Stimulated activated CD4-positive, alpha-beta T cell treated with anti-CD3 and anti-CD28 coated beads, Interleukin-12 subunit alpha, Interleukin-12 subunit beta, amount 100 ng/mL, for 48 hours (primary cell): ENCODE results near the gene MINAR1.
"Not testable (repeated sequence)": the region's sequence is repeated elsewhere in the genome, so short reads cannot be mapped to it uniquely, and the experiment has no call there.

Experiments
- DNase-seq, 3 donors: peaks; one replicate each; pipeline ENCODE4 v3.0.0-alpha.2; 2020; ENCODE audit warnings: low read depth in 2 of 3, low spot score in 1 of 3

MINAR1 gene, protein sequence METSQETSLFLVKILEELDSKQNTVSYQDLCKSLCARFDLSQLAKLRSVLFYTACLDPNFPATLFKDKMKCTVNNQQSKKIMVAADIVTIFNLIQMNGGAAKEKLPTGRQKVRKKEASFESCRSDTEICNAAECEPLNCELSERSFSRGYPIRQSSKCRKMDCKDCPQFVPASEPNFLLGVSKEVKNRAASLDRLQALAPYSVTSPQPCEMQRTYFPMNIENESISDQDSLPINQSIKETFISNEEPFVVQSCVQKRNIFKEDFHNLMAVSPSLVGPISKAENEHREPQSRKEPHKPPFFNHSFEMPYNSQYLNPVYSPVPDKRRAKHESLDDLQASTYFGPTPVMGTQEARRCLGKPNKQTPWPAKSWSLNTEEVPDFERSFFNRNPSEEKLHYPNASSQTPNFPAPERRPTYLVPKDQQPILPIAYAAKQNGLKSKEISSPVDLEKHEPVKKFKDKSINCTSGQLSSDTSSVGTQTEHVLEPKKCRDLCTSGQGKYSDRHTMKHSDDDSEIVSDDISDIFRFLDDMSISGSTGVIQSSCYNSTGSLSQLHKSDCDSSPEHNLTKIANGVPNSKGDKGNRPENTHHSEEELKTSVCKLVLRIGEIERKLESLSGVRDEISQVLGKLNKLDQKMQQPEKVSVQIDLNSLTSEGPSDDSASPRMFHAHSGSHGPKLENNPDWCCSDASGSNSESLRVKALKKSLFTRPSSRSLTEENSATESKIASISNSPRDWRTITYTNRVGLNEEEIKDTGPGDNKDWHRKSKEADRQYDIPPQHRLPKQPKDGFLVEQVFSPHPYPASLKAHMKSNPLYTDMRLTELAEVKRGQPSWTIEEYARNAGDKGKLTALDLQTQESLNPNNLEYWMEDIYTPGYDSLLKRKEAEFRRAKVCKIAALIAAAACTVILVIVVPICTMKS

DNA sequence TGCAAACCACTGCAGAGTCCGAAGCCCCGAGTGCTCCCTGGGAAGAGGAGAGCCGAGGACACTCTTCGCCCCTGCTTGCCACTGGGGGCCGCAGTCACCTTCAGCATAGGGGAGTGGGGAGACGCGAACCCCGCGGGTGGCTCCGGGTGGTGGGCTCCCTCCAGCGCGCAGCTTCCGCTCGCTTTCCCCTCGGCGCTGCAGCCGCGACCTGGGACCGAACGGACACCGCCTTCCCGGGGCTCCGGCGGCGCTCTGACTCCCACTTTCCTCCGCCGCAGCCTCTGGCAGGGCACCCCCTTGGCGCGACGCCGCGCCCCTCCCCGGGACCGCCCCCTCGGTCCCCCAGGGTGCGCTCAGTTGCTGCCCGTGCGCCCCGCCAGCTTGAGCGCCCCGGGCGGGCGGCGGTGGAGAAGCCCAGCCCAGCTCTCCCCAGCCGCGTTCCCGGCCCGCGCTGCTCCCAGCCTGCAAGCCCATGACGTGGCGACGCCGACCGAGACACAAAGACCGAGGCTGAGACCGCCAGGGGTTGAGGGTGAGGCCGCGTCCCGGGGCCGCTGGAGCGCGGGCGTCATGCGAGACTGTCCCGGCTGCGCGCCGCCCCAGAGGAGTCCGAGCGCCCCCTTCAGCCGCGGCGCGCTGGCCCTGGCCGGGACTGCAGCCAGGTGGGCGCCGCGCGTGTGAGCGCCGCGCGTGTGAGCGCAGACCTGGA lies at the start of gene MINAR1:
Gene MINAR1, plus strand, starts transcription at position 701 of the 709 bp plus-strand sequence. CDS start 23,812 bp downstream, outside the sequence.
- DNase-seq: no peak

DNA sequence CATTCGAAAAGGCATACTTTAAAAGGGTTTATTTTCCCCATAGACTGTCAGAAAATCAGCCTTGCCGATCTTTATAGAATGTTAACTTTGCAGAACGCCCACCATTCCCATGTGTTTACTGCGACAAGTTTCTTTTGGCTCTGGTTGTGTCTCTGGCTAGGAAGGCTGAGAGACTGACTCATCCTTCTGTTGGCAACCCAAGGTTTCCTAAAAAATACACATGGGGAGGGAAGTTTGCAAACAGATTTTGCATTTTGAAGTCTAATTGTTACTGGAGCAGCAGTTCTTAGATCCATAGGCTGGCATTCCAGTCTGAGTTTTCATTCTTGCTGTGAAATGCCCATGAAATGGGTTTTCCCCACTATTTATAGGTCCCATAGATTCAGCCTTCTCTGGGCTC lies 37.9 kb upstream of the MINAR1 start:
- no peak for DNase-seq

DNA sequence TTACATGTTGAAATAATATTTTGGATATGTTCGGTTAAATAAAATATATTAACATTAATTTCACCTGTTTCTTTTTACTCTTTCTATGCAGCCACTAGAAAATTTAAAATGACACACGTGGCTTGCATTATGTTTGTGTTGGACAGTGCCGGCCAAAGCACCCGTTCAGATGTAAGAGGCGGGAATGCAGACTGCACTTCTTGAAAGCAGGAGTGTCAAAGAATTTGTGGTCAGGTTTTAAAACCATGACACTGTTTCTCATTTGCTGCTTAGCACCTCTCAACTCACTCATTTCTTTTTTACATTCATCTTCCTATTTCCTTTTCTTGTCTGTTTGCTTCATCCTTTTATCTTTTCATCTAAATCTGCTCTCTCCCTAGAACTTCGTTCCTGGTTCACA lies 35.3 kb upstream of the MINAR1 start:
- no peak for DNase-seq

DNA sequence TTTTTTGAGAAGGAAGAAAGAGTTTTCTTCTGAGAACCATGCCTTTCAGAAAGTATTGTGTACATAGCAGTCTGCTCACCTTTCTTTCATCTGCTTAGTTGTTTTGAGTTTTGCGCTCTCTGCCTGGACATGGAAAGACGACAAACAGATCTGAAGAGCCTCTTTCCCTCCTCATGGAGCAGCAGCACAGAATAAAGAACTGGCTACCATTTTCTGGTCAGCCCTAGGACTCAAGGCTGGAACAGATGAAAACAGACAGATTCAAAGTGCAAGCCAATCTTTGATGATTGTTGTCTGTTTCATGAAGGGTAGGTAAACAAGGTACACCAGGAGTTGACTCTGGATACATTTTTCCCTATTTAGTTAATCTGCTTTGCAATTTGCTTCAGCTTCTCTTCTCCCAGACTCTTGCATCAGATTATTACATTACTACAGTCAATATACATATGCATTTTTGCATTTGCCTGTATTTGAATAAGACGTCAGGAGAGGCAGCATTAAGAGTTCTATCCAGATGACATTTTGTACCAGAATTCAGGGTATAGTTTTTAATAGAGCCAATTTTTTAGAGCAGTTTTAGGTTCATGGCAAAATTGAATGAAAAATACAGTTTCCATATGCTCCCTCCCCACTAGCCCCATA lies 34.7 kb upstream of the MINAR1 start:
- no peak for DNase-seq

DNA sequence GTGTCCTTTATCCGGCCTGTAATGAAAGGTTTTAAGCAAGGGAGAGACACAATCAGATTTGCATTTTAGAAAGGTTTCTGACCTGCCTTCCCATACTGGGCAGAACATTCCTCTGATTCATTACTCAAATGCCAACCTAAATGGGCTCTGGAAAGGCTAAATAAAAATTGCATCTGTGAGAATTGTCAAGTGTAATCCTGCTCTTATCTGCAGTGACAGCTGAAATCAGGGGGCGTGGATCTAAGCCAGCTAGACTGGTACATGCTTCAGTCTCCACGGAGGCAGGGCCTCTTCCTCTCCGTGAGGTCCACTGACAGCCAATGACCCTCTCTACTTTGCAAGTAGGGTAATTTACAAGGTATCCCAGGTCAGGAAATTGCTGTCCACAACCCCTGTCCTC lies 32.5 kb upstream of the MINAR1 start:
- no peak for DNase-seq

DNA sequence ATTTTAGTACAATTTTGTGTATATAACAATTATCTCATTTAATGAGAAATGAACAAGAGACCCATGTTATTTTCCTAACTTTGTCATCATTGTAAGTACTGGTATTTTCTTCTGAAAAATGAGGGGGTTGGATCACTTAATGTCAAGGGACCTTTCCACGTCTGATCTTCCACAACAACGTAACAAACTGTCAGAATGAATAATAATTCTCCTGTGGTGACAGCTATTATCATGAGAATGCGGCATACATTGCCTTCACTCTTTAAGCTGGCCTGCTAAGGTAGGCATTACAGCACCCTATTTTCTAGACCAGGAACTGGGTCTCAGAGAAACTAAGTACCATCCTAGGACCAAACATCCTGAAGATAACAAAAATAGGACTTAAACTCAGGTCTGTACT lies 31.5 kb upstream of the MINAR1 start:
- no peak for DNase-seq

DNA sequence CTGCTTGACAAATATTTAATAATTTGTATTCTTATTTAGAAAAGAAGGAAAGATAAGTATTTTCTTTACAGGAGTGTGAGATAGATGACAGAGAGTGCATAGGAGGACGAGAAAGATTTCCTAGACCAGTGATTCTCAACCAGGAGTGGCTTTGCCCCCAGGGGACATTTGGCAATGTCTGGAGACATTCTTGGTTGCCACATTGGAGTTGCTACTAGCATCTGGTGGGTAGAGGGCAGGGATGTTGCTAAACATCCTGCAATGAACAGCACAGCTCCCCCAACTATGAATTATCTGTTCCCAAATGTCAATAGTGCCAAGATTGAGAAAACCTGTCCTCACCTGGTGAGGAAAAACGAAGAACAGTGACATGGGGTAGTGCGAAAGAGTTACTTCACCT lies 30.8 kb upstream of the MINAR1 start:
- no peak for DNase-seq

DNA sequence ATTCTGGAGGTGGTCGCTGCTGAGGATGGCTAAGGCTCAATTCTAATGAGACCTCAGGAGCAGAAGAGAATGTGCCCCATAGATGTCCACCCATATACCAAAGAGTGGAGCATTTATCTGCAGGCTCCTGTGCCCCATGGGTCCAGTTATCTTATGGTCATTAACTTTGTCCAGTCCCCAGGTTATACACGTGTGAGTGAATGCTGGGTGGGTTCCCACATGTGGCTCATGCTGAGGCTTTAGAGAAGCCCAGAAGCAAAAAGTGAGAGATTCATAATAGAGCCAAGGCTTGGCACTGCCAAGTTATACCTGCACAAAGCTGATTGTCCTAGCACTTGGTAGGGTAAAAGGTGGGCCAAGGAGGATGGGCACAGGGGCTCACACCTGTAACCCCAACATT lies 30.0 kb upstream of the MINAR1 start:
- DNase-seq: no peak

DNA sequence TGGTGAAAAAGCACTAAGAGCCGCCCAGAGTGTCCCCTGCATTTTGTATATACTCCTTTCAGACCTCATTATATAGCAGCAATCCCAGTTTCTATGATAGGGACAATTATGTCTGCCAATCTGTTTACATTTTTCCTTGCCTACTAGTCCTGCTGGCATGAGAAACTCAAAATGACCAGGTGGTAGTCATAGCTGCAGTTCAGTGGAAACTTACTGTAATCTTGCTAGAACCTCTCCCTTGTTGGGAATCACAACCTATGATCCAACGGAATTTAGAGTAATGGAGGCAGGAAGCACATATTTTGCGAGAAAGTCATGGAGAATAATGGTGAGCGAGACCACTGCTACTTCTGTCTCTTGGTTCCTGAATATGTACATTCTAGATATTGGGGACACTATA lies 28.6 kb upstream of the MINAR1 start:
- no peak for DNase-seq

DNA sequence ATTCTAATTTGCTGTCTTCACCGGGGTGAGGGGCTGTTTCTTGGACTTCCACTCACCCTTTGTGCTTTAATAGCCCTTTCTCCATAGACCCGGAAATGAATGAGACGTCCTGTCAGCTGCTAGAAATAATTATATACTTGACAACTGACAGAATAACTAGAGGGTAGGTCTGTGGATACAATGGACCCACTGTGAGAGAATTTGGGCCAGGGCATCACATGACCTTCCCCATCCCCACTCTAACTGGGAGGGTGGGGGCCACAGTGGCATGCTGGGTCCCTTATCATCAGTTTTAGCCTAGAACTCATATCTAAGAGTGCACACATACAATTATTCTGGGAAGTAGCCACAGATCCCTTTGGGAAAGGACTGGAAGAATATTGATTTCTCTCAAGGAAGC lies 25.9 kb upstream of the MINAR1 start:
- no peak for DNase-seq

DNA sequence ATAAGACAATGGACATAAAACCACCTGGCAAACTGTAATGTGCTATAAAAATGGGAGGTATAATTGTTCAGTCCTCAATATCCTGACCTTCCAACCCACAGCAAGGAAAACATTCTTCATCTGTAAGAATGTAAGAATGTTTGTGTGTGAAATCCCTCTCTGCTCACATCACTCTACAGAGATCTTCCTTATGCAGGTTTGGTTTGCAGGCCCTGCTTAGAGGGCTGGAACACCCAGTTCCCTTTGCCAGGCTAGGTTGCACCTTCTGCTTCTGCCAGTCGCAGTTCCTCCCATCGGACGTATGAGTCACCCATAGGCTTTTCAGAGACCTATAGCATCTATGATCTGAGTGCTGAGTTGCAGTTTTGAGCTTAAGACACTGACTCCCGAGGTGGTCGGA lies 24.1 kb upstream of the MINAR1 start:
- DNase-seq: no peak

DNA sequence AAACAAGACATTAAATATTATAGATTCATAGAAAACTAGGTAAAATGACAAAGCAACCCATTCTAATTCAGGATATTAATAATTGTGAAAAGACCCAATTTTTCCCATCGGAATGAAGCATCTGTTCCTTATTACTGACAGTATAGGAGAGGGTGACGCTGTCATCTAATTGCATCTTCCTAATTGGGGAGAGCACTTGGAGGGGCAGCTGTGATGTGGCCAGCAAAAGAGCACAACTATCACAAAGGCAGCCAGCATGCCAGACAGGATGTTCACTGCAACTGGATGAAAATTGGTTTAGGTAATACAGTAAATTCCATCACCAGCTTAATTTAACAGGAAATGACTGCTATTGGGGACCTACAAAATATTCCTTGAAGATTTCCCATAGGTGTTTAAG lies 21.9 kb upstream of the MINAR1 start:
- DNase-seq: no peak

DNA sequence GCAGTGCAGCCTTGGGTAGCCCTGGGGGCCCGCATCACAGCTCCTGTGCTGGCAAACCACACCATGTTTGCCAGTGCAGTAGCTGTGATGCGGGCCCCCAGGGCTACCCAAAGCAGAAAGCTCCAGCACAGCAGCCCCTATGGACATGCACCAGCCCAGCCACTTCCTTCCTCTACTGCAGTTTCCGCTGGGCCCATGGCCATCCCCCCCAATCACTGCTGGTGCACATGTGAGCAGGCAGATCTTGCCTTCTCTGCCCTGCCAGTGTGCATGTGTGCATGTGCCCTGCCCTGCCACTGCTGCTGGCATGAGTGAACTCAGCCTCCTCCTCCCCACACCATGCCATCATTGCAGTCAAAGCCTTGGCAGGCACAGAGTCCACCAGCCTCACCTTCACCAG lies 20.1 kb upstream of the MINAR1 start:
- DNase-seq: no peak

DNA sequence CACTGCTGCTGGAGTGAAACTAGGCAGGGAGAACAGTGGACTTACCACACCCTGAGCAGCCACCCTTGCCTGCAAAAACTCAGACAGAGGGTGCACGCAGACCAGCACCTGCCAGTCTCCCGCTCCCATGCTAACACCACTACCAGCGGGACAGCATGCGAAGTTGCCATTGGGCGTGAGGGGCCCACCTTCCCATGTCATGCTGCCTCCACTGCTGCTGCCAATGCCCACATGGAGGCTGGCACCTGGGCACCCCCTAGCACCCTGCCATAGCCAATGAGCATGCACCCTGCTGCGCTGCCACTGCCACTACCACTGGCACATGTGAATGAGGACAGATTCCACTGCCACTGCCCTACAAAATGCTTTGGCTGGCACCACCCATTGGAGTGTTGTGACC lies 19.7 kb upstream of the MINAR1 start:
- DNase-seq: no peak

DNA sequence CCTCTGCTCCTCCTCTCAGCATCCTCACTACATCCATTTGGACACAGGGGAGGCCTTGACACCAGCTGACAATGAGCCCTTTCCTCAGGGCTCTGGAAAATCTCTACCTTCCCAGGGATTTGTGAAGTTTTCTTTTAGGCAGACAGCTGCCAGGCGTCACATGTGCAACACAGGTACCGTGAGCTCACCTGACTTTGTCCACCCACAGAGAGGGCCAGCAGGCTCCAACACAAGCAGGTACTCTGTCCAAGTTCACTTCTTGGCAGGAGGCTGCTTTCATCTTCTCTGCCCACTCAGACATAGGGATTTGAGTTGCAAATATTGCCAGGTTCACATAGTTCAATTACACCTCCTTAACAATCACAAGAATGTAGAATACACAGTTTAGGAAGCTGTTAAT lies 15.3 kb upstream of the MINAR1 start:
- no peak for DNase-seq

DNA sequence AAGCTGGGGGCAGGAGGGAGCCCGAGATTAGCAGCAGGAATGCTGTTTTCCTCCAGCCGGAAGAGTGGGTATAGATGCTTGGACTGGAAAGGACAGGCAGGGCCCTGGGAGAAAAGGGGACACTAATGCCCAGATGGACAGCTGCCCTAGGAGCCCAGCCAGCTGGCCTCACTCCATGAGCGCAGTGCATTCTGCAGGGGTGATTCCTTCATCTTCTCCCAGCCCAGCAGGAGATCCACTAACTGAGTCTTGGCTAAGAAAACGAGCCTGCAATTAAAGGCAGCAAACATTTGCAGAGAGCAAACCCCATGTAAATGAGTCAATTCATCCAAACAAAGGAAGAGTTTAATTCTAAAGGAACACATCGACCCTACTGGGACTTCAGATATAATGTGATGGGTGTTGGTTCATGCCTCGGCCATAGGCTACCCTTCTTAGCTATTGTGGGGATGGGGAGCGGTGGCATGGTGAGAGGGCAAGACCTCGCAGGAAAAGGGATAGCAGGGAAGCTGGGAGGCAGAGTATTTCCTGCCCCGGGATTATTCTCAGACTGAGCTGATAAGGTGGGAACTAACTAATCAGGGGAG lies 13.3 kb upstream of the MINAR1 start:
- no peak for DNase-seq

DNA sequence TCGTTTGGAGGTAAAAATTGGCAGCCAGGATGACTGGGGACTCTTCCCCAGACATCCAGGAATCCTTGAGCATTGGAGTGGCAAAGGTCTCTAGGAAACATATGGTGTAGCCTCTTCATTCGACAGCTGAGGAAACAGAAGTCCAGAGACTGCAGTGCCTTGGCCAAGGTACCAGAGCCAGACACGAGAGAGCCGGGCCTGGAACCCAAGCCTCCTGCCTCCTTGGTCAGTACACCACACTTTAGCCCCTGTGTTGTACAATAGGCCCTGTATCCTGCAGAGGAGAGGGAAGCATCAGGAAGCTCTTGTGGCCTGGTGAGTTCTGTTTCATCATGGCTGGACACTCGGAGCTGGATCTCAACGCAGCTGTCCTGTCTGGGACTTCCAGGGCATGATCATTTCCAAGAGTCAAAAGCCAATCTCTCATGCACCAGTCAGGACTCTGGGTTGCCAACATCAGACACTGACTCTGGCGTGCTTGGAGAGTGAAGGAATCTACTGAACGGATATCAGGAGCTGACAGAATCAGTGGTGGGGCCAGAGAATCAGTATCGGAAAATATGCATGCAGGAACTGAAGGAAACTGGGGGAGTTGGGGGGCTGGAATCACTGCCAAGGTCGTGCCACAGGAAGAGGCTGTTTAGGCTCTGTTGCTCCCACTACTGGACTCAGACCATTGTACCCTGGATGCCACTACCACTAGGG lies 6.4 kb upstream of the MINAR1 start:
- no peak for DNase-seq

DNA sequence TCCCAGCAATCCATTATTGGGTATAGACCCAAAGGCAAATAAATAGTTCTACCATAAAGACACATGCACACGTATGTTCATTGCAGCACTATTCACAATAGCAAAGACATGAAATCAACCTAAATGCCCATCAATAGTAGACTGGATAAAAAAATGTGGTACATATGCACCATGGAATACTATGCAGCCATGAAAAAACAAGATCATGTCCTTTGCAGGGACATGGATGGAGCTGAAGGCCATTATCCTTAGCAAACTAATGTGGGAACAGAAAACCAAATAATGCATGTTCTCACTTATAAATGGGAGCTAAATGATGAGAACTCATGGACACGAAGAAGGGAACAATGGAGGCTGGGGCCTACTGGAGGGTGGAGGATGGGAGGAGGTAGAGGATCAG lies 5.2 kb upstream of the MINAR1 start:
- not testable (repeated sequence) for DNase-seq

DNA sequence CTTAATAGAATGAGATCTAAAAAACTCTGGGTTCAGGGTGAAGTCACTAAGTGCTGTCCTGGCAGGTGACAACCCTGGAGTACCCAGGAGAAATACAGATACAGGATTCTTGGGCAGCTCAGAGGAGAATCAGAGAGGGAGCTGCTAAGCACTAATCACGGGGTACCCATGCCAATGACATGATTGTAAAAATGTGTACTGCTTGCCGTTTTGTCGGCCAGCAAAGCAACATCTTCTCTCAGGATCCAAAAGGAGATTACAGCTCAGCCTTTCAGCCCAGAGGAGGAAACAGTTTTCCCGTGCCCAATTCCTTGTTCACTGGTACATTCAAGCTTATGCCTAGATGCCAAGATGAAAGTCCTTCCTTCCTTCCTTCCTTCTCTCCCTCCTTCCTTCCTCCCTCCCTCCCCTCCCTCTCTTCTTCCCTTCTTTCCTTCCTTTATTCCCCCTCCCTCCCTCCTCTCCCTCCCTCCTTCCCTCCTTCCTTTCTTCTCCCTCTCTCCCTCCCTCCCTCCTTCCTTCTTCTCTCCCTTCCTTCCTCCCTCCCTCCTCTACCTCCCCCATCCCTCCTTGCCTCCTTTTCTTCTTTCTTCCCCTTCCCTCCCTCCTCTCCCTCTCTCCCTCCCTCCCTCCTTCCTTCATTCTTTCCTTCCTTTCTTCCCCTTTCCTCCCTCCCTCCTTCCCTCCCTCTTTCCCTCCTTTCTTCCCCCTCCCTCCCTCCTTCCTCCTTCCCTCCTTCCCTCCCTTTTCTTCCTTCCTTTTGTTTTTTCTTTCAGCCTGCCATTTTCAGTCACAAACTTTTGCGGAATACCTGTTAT lies 4.1 kb upstream of the MINAR1 start:
- no peak for DNase-seq
